GM13977 (cell line): ENCODE data around the gene IL16.

ENCODE experiments used
- DNase-seq: peaks from one replicate; pipeline ENCODE4 v3.0.0; 2012; ENCODE audit warnings: low spot score
- CTCF ChIP-seq: IDR thresholded peaks from 2 replicates; pipeline ENCODE4 v1.5.1; 2012; ENCODE audit warnings: mild to moderate bottlenecking, control low read depth; ENCODE audit not compliant: insufficient read depth; ENCODE audit errors: extremely low read depth, missing control alignments
- in situ Hi-C: fragments of 300-500 bp; cut with MboI; formaldehyde crosslinking; loops from one replicate; pipeline ENCODE4 v1.12.0; 2022; ENCODE audit warnings: low sequenced_read_pairs, low pct_unique_long_range_greater_than_20kb, mixed read lengths, inconsistent platforms; ENCODE audit not compliant: unreplicated experiment

IL16 gene

GRCh38 chr15:81284256-81285031 lies 87.8 kb downstream of the IL16 start:
- DNase-seq = no peak
- in situ Hi-C loops = loop anchor here (5.0 to 25.0 kb wide), 3 partner anchors 118 to 653 kb away; partner anchors contain the start of gene MESD
- TF ChIP-seq CTCF = no peak

GRCh38 chr15:81285461-81285860 lies 88.8 kb downstream of the IL16 start:
- in situ Hi-C loops = loop anchor here (25.0 kb wide), 2 partner anchors 298 to 652 kb away; partner anchors contain the start of gene MESD
- no peak for DNase-seq
- no peak for TF ChIP-seq CTCF

GRCh38 chr15:81286621-81287121 lies 90.0 kb downstream of the IL16 start:
- no peak for DNase-seq
- in situ Hi-C loops = loop anchor here (25.0 kb wide), 2 partner anchors 299 to 651 kb away; partner anchors contain the start of gene MESD
- no peak for TF ChIP-seq CTCF

GRCh38 chr15:81288040-81288439 lies 91.4 kb downstream of the IL16 start:
- DNase-seq = no peak
- in situ Hi-C loops = loop anchor here (25.0 kb wide), 2 partner anchors 301 to 649 kb away; partner anchors contain the start of gene MESD
- no peak for TF ChIP-seq CTCF

- in situ Hi-C loops = loop anchor here (25.0 kb wide), 2 partner anchors 301 to 649 kb away; partner anchors contain the start of gene MESD
- TF ChIP-seq CTCF = no peak
- DNase-seq = no peak
These were observed 91.9 kb downstream of the IL16 start for GRCh38 chr15:81288616-81289015.

- no peak for DNase-seq
- in situ Hi-C loops = loop anchor here (25.0 kb wide), 2 partner anchors 303 to 647 kb away; partner anchors contain the start of gene MESD
- TF ChIP-seq CTCF = no peak
These were observed 93.2 kb downstream of the IL16 start for GRCh38 chr15:81289910-81290309.
